ENCODE results near the gene BTBD16. TPM values are rescaled to one million over a fixed set of nuclear protein-coding genes. Genes with fewer than 3 reads are reported as not detected.

Gene BTBD16
- total RNA-seq, 4 donors from 2014 or later = 0.85 to 10.2 (median 5.1) TPM

- TF ChIP-seq POLR2AphosphoS5 (IDR thresholded peaks at IDR 0.05) = no peak
- TF ChIP-seq EP300 (IDR thresholded peaks at IDR 0.05) = no peak
- no peak for TF ChIP-seq POLR2A (IDR thresholded peaks at IDR 0.05)
- TF ChIP-seq, protein P1, sequence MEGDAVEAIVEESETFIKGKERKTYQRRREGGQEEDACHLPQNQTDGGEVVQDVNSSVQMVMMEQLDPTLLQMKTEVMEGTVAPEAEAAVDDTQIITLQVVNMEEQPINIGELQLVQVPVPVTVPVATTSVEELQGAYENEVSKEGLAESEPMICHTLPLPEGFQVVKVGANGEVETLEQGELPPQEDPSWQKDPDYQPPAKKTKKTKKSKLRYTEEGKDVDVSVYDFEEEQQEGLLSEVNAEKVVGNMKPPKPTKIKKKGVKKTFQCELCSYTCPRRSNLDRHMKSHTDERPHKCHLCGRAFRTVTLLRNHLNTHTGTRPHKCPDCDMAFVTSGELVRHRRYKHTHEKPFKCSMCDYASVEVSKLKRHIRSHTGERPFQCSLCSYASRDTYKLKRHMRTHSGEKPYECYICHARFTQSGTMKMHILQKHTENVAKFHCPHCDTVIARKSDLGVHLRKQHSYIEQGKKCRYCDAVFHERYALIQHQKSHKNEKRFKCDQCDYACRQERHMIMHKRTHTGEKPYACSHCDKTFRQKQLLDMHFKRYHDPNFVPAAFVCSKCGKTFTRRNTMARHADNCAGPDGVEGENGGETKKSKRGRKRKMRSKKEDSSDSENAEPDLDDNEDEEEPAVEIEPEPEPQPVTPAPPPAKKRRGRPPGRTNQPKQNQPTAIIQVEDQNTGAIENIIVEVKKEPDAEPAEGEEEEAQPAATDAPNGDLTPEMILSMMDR (IDR thresholded peaks at IDR 0.05) = no peak
- no peaks in the 10 kb centered on the region for H3K9me3 ChIP-seq
- DNase-seq (ENCODE audit: low spot score in 2 of 2) = no peak
- WGBS = 77% methylated on average over 9 of the region's 9 CpGs
- H3K27ac ChIP-seq = no peak overlapping the region
- no peaks in the 10 kb centered on the region for H3K27me3 ChIP-seq
- no peak overlapping the region for H3K4me3 ChIP-seq
- H3K36me3 ChIP-seq = no peaks in the 10 kb centered on the region
- peaks cover 18% of the 10 kb centered on the region for H3K4me1 ChIP-seq
Measured at GRCh38 chr10:122303271-122304053, 32.4 kb downstream of the BTBD16 start.

DNA sequence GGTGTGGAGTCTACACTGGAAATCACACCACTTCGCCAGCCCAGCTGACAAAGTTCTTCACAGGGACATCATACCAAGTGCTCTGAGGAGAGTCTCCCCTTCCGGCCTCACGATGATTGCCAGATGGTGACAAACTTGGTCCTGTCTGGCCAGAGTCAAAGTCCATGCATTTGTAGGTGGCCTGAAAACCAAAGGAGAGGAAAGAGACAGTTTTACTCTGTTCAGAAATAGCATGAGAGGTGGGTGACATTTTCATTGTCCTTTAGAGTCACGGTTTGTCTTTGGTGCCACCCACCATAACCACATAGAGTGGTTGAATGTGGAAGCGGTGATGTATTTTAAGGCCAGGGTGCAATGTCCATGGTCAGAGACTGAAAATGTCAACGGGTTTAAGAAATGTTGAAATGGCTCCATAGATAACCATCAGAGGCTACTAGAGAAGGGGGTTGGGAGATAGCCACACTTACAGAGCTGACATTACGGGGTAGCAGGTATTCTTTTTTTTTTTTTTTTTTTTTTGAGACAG is 33.0 kb downstream of the BTBD16 start:
- Histone ChIP-seq H3K9me3 (no peaks in the 10 kb centered on the region), H3K36me3 (no peaks in the 10 kb centered on the region), H3K4me1 (peaks cover 23% of the 10 kb centered on the region), H3K27me3 (no peaks in the 10 kb centered on the region), H3K27ac (no peak overlapping the region), H3K4me3 (no peak overlapping the region)
- TF ChIP-seq EP300 (IDR thresholded peaks at IDR 0.05) (no peak), POLR2A (IDR thresholded peaks at IDR 0.05) (no peak), POLR2AphosphoS5 (IDR thresholded peaks at IDR 0.05) (no peak)
- TF ChIP-seq, protein P1 (IDR thresholded peaks at IDR 0.05) = no peak
- DNase-seq (ENCODE audit: low spot score in 2 of 2) = no peak
- WGBS = 97% methylated on average over 7 of the region's 7 CpGs

DNA sequence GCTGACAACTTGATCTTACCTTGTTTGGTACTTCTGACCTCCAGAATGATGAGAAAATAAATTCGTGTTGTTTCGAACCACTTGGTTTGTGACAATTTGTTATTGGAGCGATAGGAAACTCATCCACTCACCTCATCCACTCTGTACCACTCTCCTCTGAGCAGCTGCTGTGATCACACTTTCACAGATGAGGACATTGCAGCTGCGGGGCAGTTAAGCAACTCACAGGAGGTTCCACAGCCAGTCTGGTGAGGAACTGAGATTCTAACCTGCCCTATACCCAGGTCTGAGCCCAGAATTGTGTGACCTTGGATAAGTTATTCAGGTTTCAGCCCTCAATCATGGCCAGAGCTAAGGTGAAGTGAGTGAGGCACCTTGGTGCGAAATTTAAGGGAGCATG is 35.2 kb downstream of the BTBD16 start:
- Histone ChIP-seq H3K27me3 (no peaks in the 10 kb centered on the region), H3K4me1 (peaks cover 32% of the 10 kb centered on the region), H3K4me3 (no peak overlapping the region), H3K9me3 (no peaks in the 10 kb centered on the region), H3K27ac (peak overlapping the region; percentile 28), H3K36me3 (no peaks in the 10 kb centered on the region)
- WGBS = 94% methylated on average over 5 of the region's 5 CpGs
- no peak for TF ChIP-seq EP300 (IDR thresholded peaks at IDR 0.05)
- no peak for TF ChIP-seq POLR2AphosphoS5 (IDR thresholded peaks at IDR 0.05)
- no peak for TF ChIP-seq POLR2A (IDR thresholded peaks at IDR 0.05)
- TF ChIP-seq, protein P1 (IDR thresholded peaks at IDR 0.05) = no peak
- no peak for DNase-seq (ENCODE audit: low spot score in 2 of 2)

- no peaks in the 10 kb centered on the region for H3K27me3 ChIP-seq
- peaks cover 32% of the 10 kb centered on the region for H3K4me1 ChIP-seq
- no peak overlapping the region for H3K4me3 ChIP-seq
- DNase-seq (ENCODE audit: low spot score in 2 of 2) = no peak
- no peaks in the 10 kb centered on the region for H3K9me3 ChIP-seq
- WGBS = 61% methylated on average over 3 of the region's 3 CpGs
- TF ChIP-seq, protein P1 (IDR thresholded peaks at IDR 0.05) = no peak
- TF ChIP-seq EP300 (IDR thresholded peaks at IDR 0.05) (no peak), POLR2A (IDR thresholded peaks at IDR 0.05) (no peak), POLR2AphosphoS5 (IDR thresholded peaks at IDR 0.05) (no peak)
- H3K36me3 ChIP-seq = no peaks in the 10 kb centered on the region
- H3K27ac ChIP-seq = peak overlapping the region; percentile 78
Measured at GRCh38 chr10:122306744-122307143, 35.6 kb downstream of the BTBD16 start.

DNA sequence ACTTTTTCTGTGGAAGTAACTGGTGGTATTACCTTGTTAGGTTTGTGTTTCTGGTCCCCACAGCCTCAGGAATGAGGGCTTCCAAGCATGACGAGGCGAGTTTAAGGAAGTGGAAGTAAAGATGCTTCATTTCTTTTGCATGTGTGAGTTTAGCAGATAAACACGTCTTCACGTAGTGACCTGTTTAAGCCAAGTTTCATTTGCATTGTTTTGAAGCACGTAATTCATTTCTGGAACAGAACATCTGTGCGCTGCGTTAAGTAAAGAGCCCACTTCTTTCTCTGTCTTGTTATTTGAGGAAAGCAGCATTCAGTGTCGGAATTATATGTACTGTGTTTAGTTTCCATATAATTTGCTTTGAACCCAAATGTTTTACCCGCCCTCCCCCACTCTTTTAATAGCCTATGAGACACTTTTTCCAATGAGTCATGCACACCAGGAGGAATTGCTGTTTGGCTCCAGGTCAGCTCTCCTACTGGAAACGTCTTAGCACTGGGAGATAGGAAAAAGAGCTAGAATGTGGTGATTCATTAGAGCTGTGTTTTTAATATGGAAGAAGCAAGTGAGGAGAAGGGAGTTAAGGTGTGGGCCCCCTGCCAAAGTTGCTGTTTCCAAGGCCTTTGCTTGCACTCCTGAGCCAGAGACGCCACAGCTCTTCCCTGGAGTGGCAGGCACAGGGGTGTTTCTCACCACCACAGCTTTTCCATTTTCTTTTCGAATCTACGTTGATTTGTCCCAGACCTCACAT is 36.7 kb downstream of the BTBD16 start:
- peak; percentile 66 to 76 for DNase-seq (ENCODE audit: low spot score in 2 of 2)
- TF ChIP-seq POLR2AphosphoS5 (IDR thresholded peaks at IDR 0.05) (peak in 1 of 3 donors; percentile 76), EP300 (IDR thresholded peaks at IDR 0.05) (peak; percentile 72), POLR2A (IDR thresholded peaks at IDR 0.05) (no peak)
- TF ChIP-seq, protein P1 (IDR thresholded peaks at IDR 0.05) = no peak
- Histone ChIP-seq H3K27me3 (no peaks in the 10 kb centered on the region), H3K9me3 (no peaks in the 10 kb centered on the region), H3K27ac (peak overlapping the region; percentile 78), H3K4me3 (peak overlapping the region; percentile 17), H3K36me3 (no peaks in the 10 kb centered on the region), H3K4me1 (peaks cover 32% of the 10 kb centered on the region)
- 24% methylated on average over 13 of the region's 13 CpGs for WGBS
